CD4-positive, alpha-beta T cell (primary cell): Measurements from ENCODE around the gene SLC2A6. TPM values are rescaled to one million over a fixed set of nuclear protein-coding genes. Genes with fewer than 3 reads are reported as not detected.

Experiments
- ATAC-seq: fragments of 200-7000 bp; cut with Tn5 transposase; one replicate; pipeline ENCODE4 v1.10.0; 2022; ENCODE audit warnings: mild to moderate bottlenecking; ENCODE audit not compliant: poor library complexity
- CTCF ChIA-PET: fragments of 350-600 bp; sonication (Branson Sonifier 250); formaldehyde crosslinking; loops from one replicate; lab custom pipeline; 2021; ENCODE audit warnings: antibody characterized with exemption, inconsistent platforms; lab: Charles Lee
- POLR2A ChIA-PET: fragments of 350-600 bp; sonication (Branson Sonifier 250); formaldehyde crosslinking; loops from one replicate; lab custom pipeline; 2021; ENCODE audit warnings: antibody characterized with exemption, inconsistent platforms; lab: Charles Lee
- DNase-seq, 14 experiments: peaks; one replicate each; pipeline ENCODE4 v3.0.0-alpha.2; 2013 to 2020; ENCODE audit warnings: mixed read lengths in 2 of 14
- H3K27ac ChIP-seq, 2 donors: one replicate each; pipeline versions ENCODE4 v1.5.1 to v1.7.0; 2013; ENCODE audit warnings: low read length in 2 of 2, low read depth in 1 of 2, mild to moderate bottlenecking in 1 of 2
- H3K27me3 ChIP-seq, 2 experiments: 1 replicate in 1 of 2; 2 replicates in 1 of 2; pipeline versions ENCODE4 v1.6.1 to v1.7.0; 2013; ENCODE audit warnings: low read length in 2 of 2, control low read depth in 1 of 2, mild to moderate bottlenecking in 1 of 2, moderate library complexity in 1 of 2; ENCODE audit not compliant: insufficient read depth in 2 of 2, control insufficient read depth in 1 of 2
- H3K36me3 ChIP-seq: one replicate; pipeline ENCODE4 v1.6.1; 2013; ENCODE audit warnings: low read length, control low read depth; ENCODE audit not compliant: insufficient read depth
- H3K4me1 ChIP-seq: one replicate; pipeline ENCODE4 v1.6.1; 2013; ENCODE audit warnings: low read length, control low read depth; ENCODE audit not compliant: insufficient read depth
- H3K4me3 ChIP-seq: one replicate; pipeline ENCODE4 v1.5.1; 2013; ENCODE audit warnings: mild to moderate bottlenecking, low read length, moderate library complexity
- H3K9me3 ChIP-seq, 2 experiments: 1 replicate in 1 of 2; 2 replicates in 1 of 2; pipeline versions ENCODE4 v1.6.1 to v1.7.0; 2013; ENCODE audit warnings: low read length in 2 of 2, mild to moderate bottlenecking in 2 of 2, control low read depth in 1 of 2, moderate library complexity in 1 of 2; ENCODE audit not compliant: control insufficient read depth in 1 of 2, insufficient read depth in 1 of 2
- H3K27ac Mint-ChIP-seq: one replicate; pipeline ENCODE4 v1.8.0; 2020; ENCODE audit warnings: mixed read lengths
- H3K27me3 Mint-ChIP-seq: one replicate; pipeline ENCODE4 v1.8.0; 2021; ENCODE audit warnings: mixed read lengths
- H3K36me3 Mint-ChIP-seq: one replicate; pipeline ENCODE4 v1.8.0; 2021; ENCODE audit warnings: low read depth, mixed read lengths
- H3K4me1 Mint-ChIP-seq: one replicate; pipeline ENCODE4 v1.8.0; 2021; ENCODE audit warnings: low read depth, mixed read lengths
- H3K4me3 Mint-ChIP-seq: one replicate; pipeline ENCODE4 v1.8.0; 2020; ENCODE audit warnings: mild to moderate bottlenecking, mixed read lengths
- H3K9me3 Mint-ChIP-seq: one replicate; pipeline ENCODE4 v1.8.0; 2020; ENCODE audit warnings: mixed read lengths
- intact Hi-C, 2 experiments: fragments of 100-400 bp; cut with DNase I in 1 of 2; cut with micrococcal nuclease in 1 of 2; formaldehyde crosslinking; loops; one replicate each; pipeline versions ENCODE4 v1.15.1 to v1.9.0; 2023 to 2025; cut with DNase I, micrococcal nuclease
- total RNA-seq, 174 experiments: library from RNA in 2 of 174; stranded (reverse) in 2 of 174; gene quantifications; one replicate each; pipeline ENCODE4 v1.2.3 and lab custom pipeline; 2021 to 2026
- TF ChIP-seq, protein P1 (sequence below): fragments of 200-600 bp; IDR thresholded peaks from one replicate; pipeline ENCODE4 v1.8.0; 2022; ENCODE audit warnings: antibody characterized with exemption, mild to moderate bottlenecking

The SLC2A6 gene
- total RNA-seq, 2 experiments from 2014 or later = 1.8 to 3.2 TPM

DNA sequence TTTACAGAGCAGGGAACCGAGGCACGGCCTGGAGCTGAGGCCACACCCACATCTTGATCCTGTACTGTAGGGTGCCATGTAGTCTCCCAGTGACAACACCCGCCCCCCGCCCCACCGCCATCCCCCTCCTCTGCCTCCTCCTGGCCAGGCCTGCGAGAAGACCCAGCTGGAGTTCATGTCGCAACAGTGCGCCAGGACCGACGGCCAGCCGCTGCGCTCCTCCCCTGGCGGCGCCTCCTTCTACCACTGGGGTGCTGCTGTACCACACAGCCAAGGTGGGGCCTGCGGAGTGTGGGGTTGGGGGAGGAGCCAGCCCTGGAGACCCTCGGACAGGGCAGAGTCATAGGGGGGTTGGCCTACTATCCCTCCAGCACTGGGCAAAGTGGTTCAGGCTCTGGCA, 42.2 kb downstream of the SLC2A6 start:
- H3K27ac Mint-ChIP-seq = no peak overlapping the region
- no peaks in the 10 kb centered on the region for H3K27me3 ChIP-seq
- intact Hi-C loops = no loop called here
- no peaks in the 10 kb centered on the region for H3K4me1 Mint-ChIP-seq
- ATAC-seq (no peak), DNase-seq (no peak)
- ChIA-PET POLR2A (no interaction called here), CTCF (no interaction called here)
- no peaks in the 10 kb centered on the region for H3K4me1 ChIP-seq
- TF ChIP-seq, protein P1, sequence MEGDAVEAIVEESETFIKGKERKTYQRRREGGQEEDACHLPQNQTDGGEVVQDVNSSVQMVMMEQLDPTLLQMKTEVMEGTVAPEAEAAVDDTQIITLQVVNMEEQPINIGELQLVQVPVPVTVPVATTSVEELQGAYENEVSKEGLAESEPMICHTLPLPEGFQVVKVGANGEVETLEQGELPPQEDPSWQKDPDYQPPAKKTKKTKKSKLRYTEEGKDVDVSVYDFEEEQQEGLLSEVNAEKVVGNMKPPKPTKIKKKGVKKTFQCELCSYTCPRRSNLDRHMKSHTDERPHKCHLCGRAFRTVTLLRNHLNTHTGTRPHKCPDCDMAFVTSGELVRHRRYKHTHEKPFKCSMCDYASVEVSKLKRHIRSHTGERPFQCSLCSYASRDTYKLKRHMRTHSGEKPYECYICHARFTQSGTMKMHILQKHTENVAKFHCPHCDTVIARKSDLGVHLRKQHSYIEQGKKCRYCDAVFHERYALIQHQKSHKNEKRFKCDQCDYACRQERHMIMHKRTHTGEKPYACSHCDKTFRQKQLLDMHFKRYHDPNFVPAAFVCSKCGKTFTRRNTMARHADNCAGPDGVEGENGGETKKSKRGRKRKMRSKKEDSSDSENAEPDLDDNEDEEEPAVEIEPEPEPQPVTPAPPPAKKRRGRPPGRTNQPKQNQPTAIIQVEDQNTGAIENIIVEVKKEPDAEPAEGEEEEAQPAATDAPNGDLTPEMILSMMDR = no peak
- H3K9me3 Mint-ChIP-seq = no peaks in the 10 kb centered on the region
- no peaks in the 10 kb centered on the region for H3K36me3 Mint-ChIP-seq
- H3K36me3 ChIP-seq = no peaks in the 10 kb centered on the region
- H3K4me3 Mint-ChIP-seq = no peak overlapping the region
- H3K27me3 Mint-ChIP-seq = no peaks in the 10 kb centered on the region
- H3K27ac ChIP-seq = no peak overlapping the region
- no peak overlapping the region for H3K4me3 ChIP-seq
- H3K9me3 ChIP-seq = no peaks in the 10 kb centered on the region

DNA sequence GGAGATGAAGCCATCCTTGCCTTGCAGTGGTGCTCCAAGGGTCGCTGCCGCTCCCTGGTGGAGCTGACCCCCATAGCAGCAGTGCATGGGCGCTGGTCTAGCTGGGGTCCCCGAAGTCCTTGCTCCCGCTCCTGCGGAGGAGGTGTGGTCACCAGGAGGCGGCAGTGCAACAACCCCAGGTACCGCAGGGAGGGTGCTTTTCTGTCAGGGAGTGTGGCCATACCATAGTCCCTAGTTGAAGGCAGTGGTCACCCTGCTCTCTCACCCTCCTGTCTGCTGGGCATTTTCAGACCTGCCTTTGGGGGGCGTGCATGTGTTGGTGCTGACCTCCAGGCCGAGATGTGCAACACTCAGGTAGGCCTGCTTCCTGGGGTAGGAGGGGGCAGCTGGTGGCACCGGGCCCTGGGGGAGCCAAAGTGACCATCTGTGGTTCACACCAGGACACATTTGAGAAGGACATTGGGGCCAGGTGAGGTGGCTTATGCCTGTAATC, 45.5 kb downstream of the SLC2A6 start:
- no peaks in the 10 kb centered on the region for H3K36me3 Mint-ChIP-seq
- no peaks in the 10 kb centered on the region for H3K9me3 ChIP-seq
- no peak overlapping the region for H3K4me3 Mint-ChIP-seq
- TF ChIP-seq, protein P1 = no peak
- no peak overlapping the region for H3K27ac ChIP-seq
- no peak for ATAC-seq
- H3K27ac Mint-ChIP-seq = no peak overlapping the region
- H3K4me1 Mint-ChIP-seq = no peaks in the 10 kb centered on the region
- no peak overlapping the region for H3K4me3 ChIP-seq
- no peaks in the 10 kb centered on the region for H3K36me3 ChIP-seq
- H3K27me3 ChIP-seq = peaks cover 3 to 4% of the 10 kb centered on the region in 2 experiments
- ChIA-PET POLR2A (no interaction called here), CTCF (no interaction called here)
- no peaks in the 10 kb centered on the region for H3K4me1 ChIP-seq
- DNase-seq = no peak
- peaks cover 6% of the 10 kb centered on the region for H3K27me3 Mint-ChIP-seq
- intact Hi-C loops = no loop called here
- H3K9me3 Mint-ChIP-seq = no peaks in the 10 kb centered on the region

DNA sequence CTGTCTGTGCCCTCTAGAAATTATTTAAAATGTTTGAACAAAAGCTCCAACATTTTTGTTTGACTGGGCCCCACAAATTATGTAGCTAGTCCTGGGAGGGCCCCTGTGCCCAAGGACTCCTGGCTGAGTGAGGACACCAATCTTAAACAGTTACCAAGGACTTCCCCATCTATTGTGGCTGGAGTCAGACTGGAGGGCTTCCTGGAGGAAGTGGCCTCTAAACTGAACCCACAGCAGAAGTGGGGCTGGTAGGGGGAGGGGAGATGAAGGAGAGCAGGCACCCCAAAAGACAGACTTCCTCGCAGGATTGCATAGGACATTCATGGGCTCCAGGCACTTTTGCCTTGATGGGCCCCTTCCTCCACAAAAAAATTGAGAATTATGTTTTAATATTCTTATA, 48.7 kb downstream of the SLC2A6 start:
- Histone ChIP-seq H3K27ac (no peak overlapping the region), H3K9me3 (peaks cover 0 to 11% of the 10 kb centered on the region in 2 experiments), H3K4me1 (peaks cover 5% of the 10 kb centered on the region), H3K27me3 (peaks cover 17 to 27% of the 10 kb centered on the region in 2 experiments), H3K36me3 (no peaks in the 10 kb centered on the region), H3K4me3 (no peak overlapping the region)
- TF ChIP-seq, protein P1 = no peak
- no peaks in the 10 kb centered on the region for H3K36me3 Mint-ChIP-seq
- peaks cover 27% of the 10 kb centered on the region for H3K27me3 Mint-ChIP-seq
- peaks cover 12% of the 10 kb centered on the region for H3K4me1 Mint-ChIP-seq
- CTCF ChIA-PET = no interaction called here
- H3K4me3 Mint-ChIP-seq = no peak overlapping the region
- POLR2A ChIA-PET = no interaction called here
- no peak for DNase-seq
- intact Hi-C loops = no loop called here
- no peaks in the 10 kb centered on the region for H3K9me3 Mint-ChIP-seq
- H3K27ac Mint-ChIP-seq = no peak overlapping the region
- ATAC-seq = no peak
